ENCODE measurements around the gene TRIP11.

TRIP11 gene

DNA sequence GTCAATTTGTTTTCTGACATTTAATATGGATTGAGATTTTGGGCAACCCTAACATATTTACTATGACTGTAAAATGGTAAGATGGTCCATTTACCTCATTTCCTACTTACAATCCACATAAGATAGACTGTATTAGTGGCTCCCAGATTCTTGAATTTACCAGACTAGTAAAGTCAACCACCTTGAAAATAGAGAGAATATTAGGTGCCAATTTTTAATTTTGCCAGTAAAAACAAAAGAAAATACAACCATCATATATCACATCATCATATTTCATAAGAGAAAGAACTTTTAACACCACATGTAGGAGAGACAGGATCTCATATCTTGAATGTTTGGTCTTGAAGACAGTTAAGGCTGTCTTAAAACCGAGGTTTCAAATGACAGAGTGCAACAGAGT lies 84.7 kb downstream of the TRIP11 start:
- DNase-seq (ENCODE audit: low read depth in 2 of 2): no peak

DNA sequence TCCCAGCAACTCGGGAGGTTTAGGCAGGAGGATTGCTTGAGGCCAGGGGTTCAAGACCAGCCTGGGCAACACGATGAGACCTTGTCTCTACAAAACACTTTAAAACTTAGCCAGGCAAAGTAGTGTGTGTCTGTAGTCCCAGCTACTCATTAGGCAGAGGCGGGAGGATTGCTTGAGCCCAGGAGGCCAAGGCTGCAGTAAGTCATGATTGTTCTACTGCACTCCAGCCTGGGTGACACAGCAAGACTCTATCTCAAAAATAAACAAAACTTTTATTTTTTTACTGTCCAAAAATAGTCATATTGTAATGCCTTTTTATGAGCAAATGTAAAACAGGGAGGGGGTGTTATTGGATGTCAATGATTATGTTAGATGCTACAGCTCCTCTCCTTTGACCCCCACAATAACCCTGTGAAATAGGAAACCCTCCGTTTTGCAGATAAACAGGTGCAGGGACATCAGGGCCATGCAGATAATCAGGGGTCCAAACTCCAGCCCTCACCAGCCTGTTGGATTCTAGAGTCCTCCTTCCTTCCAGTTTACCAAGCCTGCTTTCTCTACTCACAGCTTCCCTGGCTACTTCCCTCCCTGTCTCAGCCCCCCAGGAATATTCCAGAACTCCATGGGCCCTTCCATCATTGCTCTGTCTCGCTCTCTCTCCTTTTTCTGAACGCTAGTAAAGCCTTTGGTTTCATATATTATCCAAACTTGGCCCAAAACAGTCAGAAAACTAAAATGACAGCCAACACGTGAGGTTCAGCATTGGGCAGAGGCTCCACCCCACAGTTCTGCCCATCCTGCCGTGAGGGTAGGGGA lies 86.5 kb downstream of the TRIP11 start:
- DNase-seq (ENCODE audit: low read depth in 2 of 2): no peak

DNA sequence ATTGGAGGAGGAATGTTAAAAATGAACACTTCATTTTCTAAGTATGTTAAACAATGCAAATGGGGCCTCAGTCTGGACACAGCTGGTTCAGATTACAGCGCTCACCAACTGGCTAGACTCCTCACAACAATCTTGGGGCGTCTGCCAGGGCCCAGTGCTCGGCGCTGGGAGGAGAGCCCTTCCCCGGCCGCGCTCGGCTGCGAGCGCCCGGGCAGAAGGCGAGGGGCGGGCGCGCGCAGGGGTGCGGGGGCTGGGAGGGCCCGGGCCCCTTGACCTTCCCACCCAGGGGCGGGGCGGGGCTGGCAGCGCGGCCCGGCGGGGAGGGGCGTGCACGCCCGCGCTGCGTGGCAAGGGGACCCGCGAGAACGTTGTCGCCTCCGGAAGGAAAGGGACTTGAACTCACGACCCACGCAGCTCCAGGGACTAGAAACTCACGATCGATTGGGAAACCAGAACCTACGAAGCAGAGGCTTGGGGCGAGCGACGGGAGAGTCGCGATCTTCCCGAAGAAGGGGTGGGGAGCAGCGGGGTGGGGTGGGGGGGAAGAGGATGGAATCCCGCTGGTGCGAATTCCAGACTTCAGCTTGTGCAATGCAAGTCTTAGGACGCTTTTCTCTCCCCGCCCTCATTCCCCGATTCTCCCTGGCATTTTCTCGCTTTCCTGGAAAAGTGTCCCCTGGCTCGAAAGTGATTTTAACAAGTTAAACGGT lies 92.2 kb downstream of the TRIP11 start, which contains the start of gene FBLN5:
Gene FBLN5, minus strand, starts transcription at position 220 of the 710 bp plus-strand sequence. CDS start 465 bp downstream, outside the sequence.
- peak; percentile 92 to 93 for DNase-seq (ENCODE audit: low read depth in 2 of 2)

GRCh38 chr14:91946622-91947474 lies 93.0 kb downstream of the TRIP11 start:
- no peak for DNase-seq (ENCODE audit: low read depth in 2 of 2)

GRCh38 chr14:91945751-91946621 lies 93.9 kb downstream of the TRIP11 start:
- no peak for DNase-seq (ENCODE audit: low read depth in 2 of 2)

DNA sequence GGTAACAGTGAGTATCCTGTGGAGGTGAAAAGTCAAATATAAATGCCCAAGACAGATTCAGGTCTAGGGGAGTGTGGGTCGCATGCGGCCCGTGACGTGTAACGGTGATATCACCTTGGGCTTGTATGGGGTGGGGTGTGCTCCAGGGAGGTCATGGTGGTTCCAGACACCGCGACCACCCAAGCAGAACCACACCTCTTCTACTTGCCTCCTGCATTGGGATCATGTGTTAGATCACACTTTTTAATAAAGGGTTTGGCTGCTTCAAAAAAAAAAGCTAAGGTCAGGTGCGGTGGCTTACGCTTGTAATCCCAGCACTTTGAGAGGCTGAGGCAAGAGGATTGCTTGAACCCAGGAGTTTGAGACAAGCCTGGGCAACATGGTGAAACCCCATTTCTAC lies 96.9 kb downstream of the TRIP11 start:
- no peak for DNase-seq (ENCODE audit: low read depth in 2 of 2)

DNA sequence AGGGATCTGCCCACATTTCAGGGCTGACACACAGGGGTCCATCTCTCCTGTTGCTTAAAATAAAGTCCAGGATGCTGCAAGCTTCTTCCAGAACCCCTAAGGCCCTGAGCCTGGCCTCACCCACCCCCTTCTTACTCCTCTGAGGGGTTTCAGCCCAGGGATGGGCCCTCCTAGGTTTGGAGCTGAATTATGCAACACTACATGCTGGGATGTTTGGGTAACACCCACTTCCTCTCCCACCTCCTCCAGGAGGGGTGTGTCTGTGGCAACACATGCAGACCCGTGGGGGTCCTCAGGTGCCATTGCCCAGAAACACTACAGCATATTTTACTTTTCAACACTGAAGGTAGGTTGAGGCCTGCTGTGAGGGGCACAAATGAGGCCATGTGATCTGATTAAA lies 97.7 kb downstream of the TRIP11 start:
- DNase-seq (ENCODE audit: low read depth in 2 of 2): no peak

DNA sequence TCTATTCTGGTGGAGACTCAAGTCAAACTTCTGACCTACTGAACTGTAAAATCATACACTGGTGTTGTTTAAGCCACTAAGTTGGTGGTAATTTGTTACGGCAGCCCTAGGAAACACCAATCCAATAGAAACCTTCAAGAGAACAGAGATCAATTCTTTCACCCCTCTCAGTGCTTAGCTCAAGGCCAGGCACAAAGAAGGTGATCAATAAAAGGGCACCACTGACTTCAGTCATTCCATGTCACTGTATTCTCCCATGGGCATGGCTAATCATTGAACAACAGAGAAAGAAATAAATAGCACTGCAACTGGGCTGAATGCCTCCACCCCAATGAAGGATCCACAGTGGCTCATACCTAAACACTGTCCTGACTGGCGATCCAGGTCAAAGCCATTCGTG lies 99.7 kb downstream of the TRIP11 start:
- DNase-seq (ENCODE audit: low read depth in 2 of 2): no peak

- DNase-seq (ENCODE audit: low read depth in 2 of 2): no peak
Observed at GRCh38 chr14:91935586-91935985, 104.3 kb downstream of the TRIP11 start.

- DNase-seq (ENCODE audit: low read depth in 2 of 2): no peak
Observed at GRCh38 chr14:91934554-91935285, 105.1 kb downstream of the TRIP11 start.

- no peak for DNase-seq (ENCODE audit: low read depth in 2 of 2)
Observed at GRCh38 chr14:91931478-91932088, 108.3 kb downstream of the TRIP11 start.

DNA sequence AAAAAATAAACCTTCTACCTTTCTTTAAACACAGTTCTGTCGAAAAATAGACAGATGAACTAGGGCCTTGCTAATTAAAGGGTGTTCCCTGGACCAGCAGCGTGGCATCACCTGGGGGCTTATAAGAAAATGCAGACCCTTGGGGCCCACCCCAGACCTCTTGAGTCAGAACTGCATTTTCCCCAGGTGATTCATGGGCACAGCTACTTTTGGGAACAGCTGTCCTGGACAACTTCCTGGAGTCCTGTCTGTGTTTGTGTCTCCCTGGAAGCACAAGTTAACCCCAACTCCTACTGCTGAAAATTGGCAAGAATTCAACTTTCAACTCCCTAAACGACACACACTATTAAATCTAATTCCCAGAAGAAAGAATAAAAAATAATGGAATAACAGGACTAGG lies 110.2 kb downstream of the TRIP11 start:
- no peak for DNase-seq (ENCODE audit: low read depth in 2 of 2)

GRCh38 chr14:91927800-91928199 lies 112.1 kb downstream of the TRIP11 start:
- no peak for DNase-seq (ENCODE audit: low read depth in 2 of 2)

DNA sequence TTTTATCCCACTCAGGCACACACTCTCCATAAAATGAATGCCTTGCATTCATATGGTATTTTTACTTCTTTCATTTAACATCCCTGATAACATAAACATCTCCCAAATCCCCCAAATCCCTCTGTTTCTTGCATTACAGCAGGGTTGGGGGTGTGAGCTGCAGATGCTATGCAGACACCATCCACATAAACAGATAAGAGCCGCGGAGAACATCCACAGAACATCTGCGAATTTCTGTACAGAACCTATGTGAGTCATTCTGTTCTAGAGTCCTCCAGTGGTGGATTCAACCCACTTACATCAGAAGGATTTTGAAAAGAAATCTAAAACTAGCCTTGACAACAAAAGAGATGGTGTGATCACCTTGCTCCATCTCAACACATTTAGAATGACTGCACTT lies 112.7 kb downstream of the TRIP11 start:
- no peak for DNase-seq (ENCODE audit: low read depth in 2 of 2)

DNA sequence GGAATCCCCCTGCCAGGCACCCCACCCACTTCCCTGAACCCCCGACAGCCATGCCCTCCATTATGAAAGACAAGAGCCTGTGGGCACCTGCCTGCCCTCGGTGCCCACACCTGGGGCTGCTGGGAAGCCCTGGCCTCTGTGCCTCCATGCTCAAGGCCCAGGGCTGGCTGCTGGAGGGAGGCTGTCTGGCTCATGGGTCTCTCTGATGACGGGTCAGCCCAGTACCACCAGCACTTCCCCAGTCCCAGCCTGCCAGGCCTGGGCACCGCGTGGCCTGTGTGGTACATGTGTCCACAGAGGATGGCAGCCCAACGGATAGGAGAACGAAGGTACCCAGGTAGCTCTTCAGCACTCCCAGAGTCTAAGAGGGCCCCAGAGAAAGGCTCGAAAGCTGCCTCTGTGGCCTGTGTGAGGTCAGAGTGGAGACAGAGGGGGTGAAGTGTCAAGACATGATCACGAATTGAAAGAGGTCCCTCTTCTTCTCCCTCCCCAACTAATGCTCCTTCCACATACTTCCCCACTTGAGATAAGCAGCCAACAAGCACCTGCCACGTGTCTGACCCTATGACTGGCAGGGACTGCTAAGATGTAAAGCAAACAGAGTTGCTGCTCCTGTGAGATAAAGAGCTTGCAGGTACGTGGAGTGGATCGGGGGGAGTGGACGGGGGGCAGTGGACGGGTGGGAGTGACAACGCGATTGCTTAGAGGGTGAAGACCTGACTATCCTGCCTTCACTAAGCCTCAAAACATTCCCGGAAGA lies 113.5 kb downstream of the TRIP11 start:
- no peak for DNase-seq (ENCODE audit: low read depth in 2 of 2)

DNA sequence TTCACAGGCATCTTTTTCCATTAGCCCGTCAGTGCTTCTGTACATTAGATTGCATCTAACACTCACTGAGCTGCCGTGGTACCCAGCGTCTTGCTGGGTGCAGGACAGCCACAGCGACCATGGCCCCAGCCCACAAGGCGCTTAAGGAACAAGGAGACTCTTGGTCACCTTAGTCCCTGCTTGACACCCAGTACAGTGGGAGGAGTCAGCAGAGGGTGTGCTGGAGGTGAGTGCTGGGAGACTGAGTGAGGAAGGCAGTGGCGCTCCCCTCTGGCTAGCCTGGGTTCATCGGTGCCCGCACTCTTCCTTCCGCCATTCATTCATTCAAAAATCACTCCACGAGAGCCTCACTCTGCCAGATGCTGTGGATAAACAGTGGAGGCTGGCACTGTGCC lies 114.1 kb downstream of the TRIP11 start:
- no peak for DNase-seq (ENCODE audit: low read depth in 2 of 2)

DNA sequence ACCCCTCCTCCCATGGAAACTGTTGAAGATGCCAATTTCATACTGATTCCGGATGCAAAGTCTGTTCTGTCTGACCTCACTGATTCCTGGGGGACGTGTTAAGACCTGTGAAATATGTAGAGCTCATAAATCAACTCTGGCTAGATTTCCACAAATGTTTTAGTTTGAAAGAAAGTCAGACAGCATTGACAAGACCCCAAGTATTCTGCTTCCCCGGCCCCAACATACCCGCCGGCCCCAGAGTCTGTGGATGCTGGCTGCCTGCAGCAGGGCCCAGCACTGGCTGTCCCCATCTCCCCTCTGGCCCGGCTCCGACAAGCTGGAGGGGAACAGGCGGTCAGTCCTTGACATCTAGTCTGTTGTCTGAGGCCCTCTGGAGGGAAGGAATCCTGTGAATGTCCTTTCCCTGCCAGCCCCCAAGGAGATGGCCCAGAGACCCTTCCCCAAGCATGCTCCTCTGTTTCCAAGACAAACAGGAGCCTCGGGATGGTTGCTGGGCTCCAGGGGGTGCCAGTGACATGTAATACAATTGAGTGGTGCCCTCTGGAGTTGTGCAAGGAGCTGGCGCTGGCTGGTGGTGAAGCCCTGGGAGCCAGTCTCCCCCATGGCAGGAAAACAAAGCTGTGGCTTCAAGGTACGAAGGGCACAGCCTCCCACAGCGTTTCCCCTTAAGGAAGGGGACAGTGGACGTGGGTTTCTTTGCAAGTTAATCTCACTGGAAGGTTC lies 114.7 kb downstream of the TRIP11 start:
- peak; percentile 71 to 77 for DNase-seq (ENCODE audit: low read depth in 2 of 2)

DNA sequence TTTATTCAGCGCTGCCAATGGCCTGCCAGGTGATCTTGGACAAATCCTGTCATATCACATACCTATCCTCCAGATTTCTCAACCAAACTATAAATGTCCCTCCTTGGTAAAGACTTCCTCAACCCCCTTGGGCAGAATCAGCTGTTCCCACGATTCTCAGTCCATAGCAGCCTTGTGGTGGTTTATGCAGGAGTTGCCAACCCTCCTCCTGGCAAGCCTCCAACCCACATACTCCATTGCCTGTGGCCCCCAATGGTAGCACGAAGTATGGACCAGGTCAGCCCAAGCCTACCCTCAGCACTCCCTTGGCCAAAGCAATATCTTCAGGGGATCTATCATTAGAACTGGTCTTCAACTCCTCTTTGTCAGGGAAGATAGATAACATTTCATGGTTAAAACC lies 119.3 kb downstream of the TRIP11 start:
- DNase-seq (ENCODE audit: low read depth in 2 of 2): no peak

DNA sequence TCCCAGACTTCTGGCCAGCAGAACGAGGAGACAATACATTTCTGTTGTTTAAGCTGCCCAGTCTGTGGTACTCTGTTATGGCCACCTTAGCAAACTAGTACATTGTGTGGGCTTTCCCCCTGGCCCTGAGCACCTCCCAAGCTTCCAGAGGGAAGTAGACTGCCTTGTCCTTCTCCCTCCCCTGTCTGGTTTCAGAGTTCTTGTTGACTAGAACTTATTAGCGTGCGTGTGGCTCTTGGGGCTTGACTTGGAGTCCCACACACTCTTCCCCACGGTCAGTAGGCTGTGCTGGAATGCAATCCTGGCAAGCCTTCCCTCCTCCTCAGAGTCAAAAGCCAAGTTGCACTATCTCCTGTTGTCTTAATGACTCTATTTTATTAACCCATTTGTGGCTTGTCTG lies 120.0 kb downstream of the TRIP11 start:
- DNase-seq (ENCODE audit: low read depth in 2 of 2): no peak

Measured in fibroblast of skin of left quadriceps (primary cell).